HEK293T (cell line): ENCODE results near the gene CCDC15.

Experiments
- CTCF ChIA-PET: fragments of 350-600 bp; formaldehyde crosslinking; extraction: SDS; loops from one replicate; lab custom pipeline; 2021; ENCODE audit warnings: antibody characterized with exemption, inconsistent platforms; lab: Yijun Ruan, JAX
- POLR2A ChIA-PET: fragments of 350-600 bp; formaldehyde crosslinking; extraction: SDS; loops from one replicate; lab custom pipeline; 2020; ENCODE audit warnings: antibody characterized with exemption, inconsistent platforms; lab: Yijun Ruan, JAX
- DNase-seq: peaks from one replicate; pipeline ENCODE4 v3.0.0; 2012; ENCODE audit warnings: mixed read lengths; ENCODE audit errors: extremely low spot score
- ARNT ChIP-seq: fragments of 450-650 bp; IDR thresholded peaks from 2 replicates; pipeline ENCODE4 v1.6.1; 2017; ENCODE audit warnings: mild to moderate bottlenecking
- BHLHE40 ChIP-seq: fragments of 450-650 bp; IDR thresholded peaks from 2 replicates; pipeline ENCODE4 v1.6.1; 2016; ENCODE audit warnings: mild to moderate bottlenecking, moderate library complexity, borderline replicate concordance
- CTBP1 ChIP-seq: fragments of 450-650 bp; IDR thresholded peaks from 2 replicates; pipeline ENCODE4 v1.6.1; 2016; ENCODE audit warnings: borderline replicate concordance
- ELF4 ChIP-seq: fragments of 450-650 bp; IDR thresholded peaks from 2 replicates; pipeline ENCODE4 v1.6.1; 2017; ENCODE audit warnings: antibody characterized with exemption
- FOXA1 ChIP-seq: fragments of 450-650 bp; IDR thresholded peaks from 2 replicates; pipeline ENCODE4 v1.6.1; 2016; ENCODE audit warnings: mild to moderate bottlenecking
- FOXK2 ChIP-seq: fragments of 450-650 bp; IDR thresholded peaks from 2 replicates; pipeline ENCODE4 v1.6.1; 2016; ENCODE audit warnings: mild to moderate bottlenecking
- FOXM1 ChIP-seq: fragments of 450-650 bp; IDR thresholded peaks from 2 replicates; pipeline ENCODE4 v1.6.1; 2017; ENCODE audit warnings: mild to moderate bottlenecking, borderline replicate concordance
- HDGF ChIP-seq: fragments of 450-650 bp; IDR thresholded peaks from 2 replicates; pipeline ENCODE4 v1.6.1; 2017; ENCODE audit warnings: antibody characterized with exemption, borderline replicate concordance
- L3MBTL2 ChIP-seq: fragments of 450-650 bp; conservative IDR thresholded peaks from 2 replicates; pipeline ENCODE4 v1.6.1; 2016; ENCODE audit warnings: mild to moderate bottlenecking
- LEF1 ChIP-seq: fragments of 450-650 bp; IDR thresholded peaks from 2 replicates; pipeline ENCODE4 v1.6.1; 2017; ENCODE audit warnings: mild to moderate bottlenecking, borderline replicate concordance
- NFRKB ChIP-seq: fragments of 450-650 bp; IDR thresholded peaks from 2 replicates; pipeline ENCODE4 v1.6.1; 2016; ENCODE audit warnings: mild to moderate bottlenecking, moderate library complexity
- PKNOX1 ChIP-seq: fragments of 450-650 bp; IDR thresholded peaks from 2 replicates; pipeline ENCODE4 v1.6.1; 2016
- SP1 ChIP-seq: fragments of 450-650 bp; IDR thresholded peaks from 2 replicates; pipeline ENCODE4 v1.6.1; 2017
- SUZ12 ChIP-seq: fragments of 450-650 bp; IDR thresholded peaks from 2 replicates; pipeline ENCODE4 v1.6.1; 2016; ENCODE audit warnings: mild to moderate bottlenecking
- TARDBP ChIP-seq: fragments of 450-650 bp; IDR thresholded peaks from 2 replicates; pipeline ENCODE4 v1.6.1; 2016
- ZNF384 ChIP-seq: fragments of 450-650 bp; IDR thresholded peaks from 2 replicates; pipeline ENCODE4 v1.6.1; 2016

Gene CCDC15

GRCh38 chr11:124920356-124920755 is 33.6 kb upstream of the CCDC15 start:
- CTCF ChIA-PET, result interaction anchor here (0.6 kb wide), 1 partner anchor 33 kb away, joined by 3 read pairs; no protein-coding TSS in a partner anchor

GRCh38 chr11:124920870-124921609 is 33.0 kb upstream of the CCDC15 start:
- POLR2A ChIA-PET, result no interaction called here
- peak; percentile 31 for DNase-seq
- no peak for TF ChIP-seq BHLHE40
- peak; percentile 44 for TF ChIP-seq L3MBTL2
- TF ChIP-seq FOXK2, result no peak
- CTCF ChIA-PET, result interaction anchor here (0.6 kb wide), 1 partner anchor 34 kb away, joined by 3 read pairs; no protein-coding TSS in a partner anchor

More at GRCh38 chr11:124920356-124920755, 33.6 kb upstream of the CCDC15 start:
- POLR2A ChIA-PET, result no interaction called here
- TF ChIP-seq L3MBTL2 (no peak), FOXK2 (no peak), HDGF (no peak), TARDBP (no peak), ELF4 (no peak), ZNF384 (no peak), NFRKB (no peak), LEF1 (no peak), ARNT (no peak), FOXM1 (no peak), CTBP1 (no peak), SP1 (no peak), PKNOX1 (no peak), FOXA1 (no peak), SUZ12 (no peak), BHLHE40 (no peak)
- no peak for DNase-seq

- CTCF ChIA-PET, result no interaction called here
- TF ChIP-seq HDGF, result no peak
- no peak for TF ChIP-seq NFRKB
- TF ChIP-seq ZNF384, result no peak
- no peak for TF ChIP-seq L3MBTL2
- TF ChIP-seq LEF1, result no peak
- TF ChIP-seq TARDBP, result no peak
- TF ChIP-seq SUZ12, result no peak
- TF ChIP-seq SP1, result no peak
- TF ChIP-seq BHLHE40, result no peak
- TF ChIP-seq PKNOX1, result no peak
- TF ChIP-seq CTBP1, result no peak
- no peak for TF ChIP-seq ARNT
- no peak for TF ChIP-seq FOXK2
- no peak for TF ChIP-seq FOXA1
- TF ChIP-seq FOXM1, result no peak
- no peak for TF ChIP-seq ELF4
- POLR2A ChIA-PET, result no interaction called here
- DNase-seq, result no peak
Measured at GRCh38 chr11:124922831-124923230, 31.2 kb upstream of the CCDC15 start.

GRCh38 chr11:124923296-124923695 is 30.7 kb upstream of the CCDC15 start:
- TF ChIP-seq FOXA1 (no peak), ELF4 (no peak), NFRKB (no peak), SP1 (no peak), L3MBTL2 (no peak), FOXK2 (no peak), HDGF (no peak), FOXM1 (no peak), BHLHE40 (no peak), PKNOX1 (no peak), SUZ12 (no peak), CTBP1 (no peak), ARNT (no peak), ZNF384 (no peak), TARDBP (no peak), LEF1 (no peak)
- ChIA-PET CTCF (interaction anchor here (0.7 kb wide), 1 partner anchor 1706 kb away, joined by 4 read pairs; no protein-coding TSS in a partner anchor), POLR2A (no interaction called here)
- DNase-seq, result no peak

GRCh38 chr11:124928942-124929665 is 24.9 kb upstream of the CCDC15 start:
- no peak for TF ChIP-seq HDGF
- TF ChIP-seq FOXK2, result no peak
- TF ChIP-seq ZNF384, result no peak
- TF ChIP-seq SP1, result no peak
- TF ChIP-seq BHLHE40, result no peak
- no peak for DNase-seq
- ChIA-PET POLR2A (no interaction called here), CTCF (no interaction called here)

GRCh38 chr11:124930799-124931198 is 23.2 kb upstream of the CCDC15 start:
- TF ChIP-seq L3MBTL2, result no peak
- TF ChIP-seq BHLHE40, result no peak
- no peak for TF ChIP-seq SP1
- TF ChIP-seq ZNF384, result no peak
- TF ChIP-seq TARDBP, result no peak
- TF ChIP-seq FOXM1, result no peak
- TF ChIP-seq LEF1, result no peak
- TF ChIP-seq CTBP1, result no peak
- TF ChIP-seq ARNT, result no peak
- no peak for TF ChIP-seq ELF4
- ChIA-PET CTCF (no interaction called here), POLR2A (no interaction called here)
- no peak for DNase-seq
